ENCODE results near the gene UBXN11. TPM values are rescaled to one million over a fixed set of nuclear protein-coding genes. Genes with fewer than 3 reads are reported as not detected.
A peak's percentile ranks its signal among the peaks of the same experiment; 100 is the strongest.

The UBXN11 gene
- total RNA-seq, 1 donor from 2014 or later = 8.2 TPM

DNA sequence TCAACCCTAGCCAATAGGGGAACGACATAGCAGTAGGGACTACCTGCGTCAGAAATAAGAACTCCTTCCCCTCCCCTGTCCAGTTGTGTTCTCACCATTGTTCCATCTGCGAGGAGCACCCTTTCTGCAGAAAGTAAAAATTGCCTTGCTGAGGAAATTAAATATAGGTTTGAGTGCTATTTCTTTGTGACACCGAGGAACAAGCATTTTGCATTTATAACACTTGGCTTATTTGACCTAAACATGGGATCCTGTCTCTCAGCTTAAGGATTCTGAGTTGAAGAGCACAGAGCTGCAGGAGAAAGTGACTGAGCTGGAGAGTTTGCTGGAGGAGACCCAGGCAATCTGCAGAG is 37.3 kb downstream of the UBXN11 start:
- DNase-seq (ENCODE audit: low spot score) = no peak

DNA sequence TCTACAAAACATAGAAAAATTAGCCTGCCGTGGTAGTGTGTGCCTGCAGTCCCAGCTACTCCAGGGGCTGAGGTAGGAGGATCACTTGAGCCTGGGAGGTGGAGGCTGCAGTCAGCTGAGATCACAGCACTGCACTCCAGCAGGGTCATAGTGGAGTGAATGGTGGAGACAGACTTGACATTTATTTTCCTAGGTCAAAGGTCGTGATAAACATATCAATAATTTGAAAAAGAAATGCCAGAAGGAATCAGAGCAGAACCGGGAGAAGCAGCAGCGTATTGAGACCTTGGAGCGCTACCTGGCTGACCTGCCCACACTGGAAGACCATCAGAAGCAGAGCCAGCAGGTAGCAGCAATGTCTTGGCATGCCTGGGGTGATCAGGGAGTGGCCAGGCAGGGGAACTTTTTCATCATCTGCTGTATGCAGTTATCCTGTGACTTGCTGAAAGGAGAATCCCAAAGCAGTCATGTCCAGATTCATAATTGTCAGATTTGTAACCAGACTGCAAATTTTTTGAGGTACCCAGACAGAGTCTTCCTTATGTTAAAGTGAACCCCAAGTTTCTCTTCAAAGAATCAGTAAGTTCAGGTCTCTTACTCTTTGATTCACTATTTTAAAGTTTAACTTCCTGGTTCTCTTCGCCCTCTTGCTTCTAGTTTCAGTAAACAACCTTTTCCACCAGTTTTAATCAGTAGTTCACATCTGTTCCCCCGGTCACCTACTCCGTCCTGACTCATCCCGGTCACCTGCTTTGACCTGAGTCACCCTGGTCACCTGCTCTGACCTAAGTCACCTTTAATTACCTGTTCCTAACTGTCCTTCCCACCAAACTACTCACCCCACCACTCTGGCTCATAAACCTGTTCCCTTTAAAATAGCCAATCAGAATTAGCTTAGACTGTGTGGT is 37.9 kb downstream of the UBXN11 start:
- no peak for DNase-seq (ENCODE audit: low spot score)

DNA sequence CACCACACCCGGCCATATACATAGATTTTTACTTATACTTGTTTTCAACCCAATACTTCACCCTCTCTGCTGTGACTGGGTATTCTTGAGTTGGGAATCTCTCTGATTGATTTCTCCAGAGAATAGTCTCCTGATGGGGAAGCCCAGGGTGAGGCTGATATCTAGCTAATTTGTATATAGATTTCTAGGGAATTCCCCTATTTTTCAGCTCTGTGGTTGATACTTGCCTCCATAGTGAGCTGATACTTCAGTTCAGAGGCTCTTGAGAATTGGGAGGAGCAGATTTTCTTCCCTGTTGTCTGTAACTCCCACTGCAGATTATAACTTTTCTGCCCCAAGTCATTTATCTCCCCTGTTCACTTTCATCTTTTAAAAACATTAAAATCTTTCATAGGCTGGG is 41.0 kb downstream of the UBXN11 start:
- DNase-seq (ENCODE audit: low spot score) = no peak

DNA sequence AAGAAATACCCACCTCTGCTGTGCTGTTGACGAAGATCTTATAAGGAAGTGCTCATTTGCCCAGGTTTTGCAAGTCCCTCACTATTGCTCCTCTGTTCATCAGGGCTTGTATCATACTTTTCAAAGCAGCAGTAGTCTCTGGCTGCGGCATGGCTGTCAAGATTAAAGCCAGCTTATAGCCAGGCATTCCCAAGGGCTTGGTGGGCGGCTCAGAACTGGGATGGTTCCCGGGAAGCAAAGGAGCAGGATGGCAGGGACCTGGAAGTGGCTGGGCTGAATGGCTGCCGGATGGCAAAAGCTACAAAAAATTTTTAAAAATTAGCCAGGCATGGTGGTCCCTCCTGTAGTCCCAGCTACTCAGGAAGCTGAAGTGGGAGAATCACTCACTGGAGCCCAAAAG is 43.2 kb downstream of the UBXN11 start:
- DNase-seq (ENCODE audit: low spot score) = no peak

DNA sequence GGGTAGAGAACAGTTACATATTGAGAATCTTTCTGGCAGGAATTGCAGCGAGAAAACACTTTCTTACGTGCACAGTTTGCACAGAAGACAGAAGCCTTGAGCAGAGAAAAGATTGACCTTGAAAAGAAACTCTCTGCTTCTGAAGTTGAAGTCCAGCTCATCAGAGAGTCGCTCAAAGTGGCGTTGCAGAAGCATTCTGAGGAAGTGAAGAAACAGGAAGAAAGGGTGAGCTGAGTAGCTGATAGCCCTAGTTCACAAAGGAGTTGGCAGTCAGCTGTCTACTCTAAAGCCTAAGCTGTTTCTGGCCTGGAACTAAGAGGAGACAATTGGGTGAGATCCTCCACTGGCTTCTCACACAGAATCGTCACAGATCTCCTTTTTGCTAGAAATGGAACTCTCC is 46.9 kb downstream of the UBXN11 start:
- no peak for DNase-seq (ENCODE audit: low spot score)

DNA sequence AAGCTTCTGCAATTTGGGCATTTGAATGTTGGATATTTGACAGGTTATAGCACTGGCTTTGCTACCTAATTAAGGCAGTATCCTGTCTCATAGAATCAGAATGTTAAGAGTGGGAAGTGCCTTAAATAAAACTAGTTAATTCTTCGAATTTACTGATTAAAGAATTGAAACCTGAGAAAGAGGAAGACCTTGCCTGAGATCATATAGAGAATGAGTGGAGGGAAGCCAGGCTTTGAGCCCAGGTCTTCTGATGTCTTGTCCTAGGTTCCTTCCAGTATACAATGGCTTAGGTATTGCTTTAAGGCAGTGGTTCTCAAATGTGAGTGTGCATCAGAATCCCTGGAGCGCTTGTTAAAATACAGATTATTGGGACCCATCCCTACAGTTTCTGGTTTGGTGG is 47.4 kb downstream of the UBXN11 start:
- DNase-seq (ENCODE audit: low spot score) = no peak

DNA sequence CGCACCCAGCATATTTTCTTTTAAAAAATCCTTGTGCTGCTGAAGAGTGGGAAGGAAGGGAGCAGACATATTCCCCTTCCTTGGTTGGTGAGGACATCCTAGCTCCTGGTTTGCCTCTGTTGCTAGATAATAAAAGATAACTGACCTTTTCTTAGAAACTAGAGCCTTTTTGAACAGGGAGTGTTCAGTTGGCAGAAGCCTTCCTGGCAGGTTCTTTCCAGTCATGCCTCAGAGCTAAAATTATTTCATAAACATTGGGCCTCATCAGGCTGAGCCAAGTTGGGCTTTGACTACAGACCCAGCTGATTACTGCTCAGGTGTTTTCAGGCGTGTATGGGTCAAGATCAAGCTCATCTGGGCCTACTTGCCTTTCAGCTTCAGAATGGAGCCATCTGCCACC is 49.2 kb downstream of the UBXN11 start:
- DNase-seq (ENCODE audit: low spot score) = no peak

DNA sequence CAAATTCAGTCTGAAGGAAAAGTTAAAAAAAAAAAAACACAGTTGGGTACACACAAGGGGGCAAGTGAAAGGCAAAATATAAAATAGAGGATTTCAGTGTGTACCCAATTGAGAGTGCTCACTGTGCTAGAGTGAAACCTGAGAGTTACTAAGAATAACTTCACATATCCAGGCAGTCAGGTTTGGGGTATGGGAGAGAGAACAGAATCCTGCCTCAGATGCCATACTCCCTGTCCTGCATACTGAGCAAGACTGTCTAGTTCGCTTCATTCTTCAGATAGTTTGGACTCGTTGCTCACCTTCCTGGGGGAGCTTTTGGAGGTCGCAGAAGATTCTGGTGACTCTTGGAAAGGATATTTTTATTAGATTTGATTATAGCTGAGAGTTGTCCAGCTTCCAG is 52.0 kb downstream of the UBXN11 start:
- DNase-seq (ENCODE audit: low spot score) = no peak

DNA sequence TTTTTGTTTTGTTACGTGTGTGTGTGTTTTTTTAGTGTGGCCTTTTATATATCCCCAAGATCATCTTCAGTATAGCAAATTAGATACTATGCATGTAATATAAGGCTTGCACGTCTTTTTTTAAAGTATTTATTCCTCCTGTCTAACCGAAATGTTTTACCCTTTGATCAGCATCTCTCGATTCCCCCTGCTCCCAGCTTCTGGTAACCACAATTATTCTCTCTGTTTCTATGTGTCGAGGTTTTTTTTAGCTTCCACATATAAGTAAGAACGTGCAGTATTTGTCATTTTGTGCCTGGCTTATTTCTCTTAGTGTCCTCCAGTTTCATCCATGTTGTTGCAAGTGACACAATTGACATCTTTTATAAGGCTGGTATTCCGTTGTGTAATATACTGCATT is 53.7 kb downstream of the UBXN11 start:
- no peak for DNase-seq (ENCODE audit: low spot score)

DNA sequence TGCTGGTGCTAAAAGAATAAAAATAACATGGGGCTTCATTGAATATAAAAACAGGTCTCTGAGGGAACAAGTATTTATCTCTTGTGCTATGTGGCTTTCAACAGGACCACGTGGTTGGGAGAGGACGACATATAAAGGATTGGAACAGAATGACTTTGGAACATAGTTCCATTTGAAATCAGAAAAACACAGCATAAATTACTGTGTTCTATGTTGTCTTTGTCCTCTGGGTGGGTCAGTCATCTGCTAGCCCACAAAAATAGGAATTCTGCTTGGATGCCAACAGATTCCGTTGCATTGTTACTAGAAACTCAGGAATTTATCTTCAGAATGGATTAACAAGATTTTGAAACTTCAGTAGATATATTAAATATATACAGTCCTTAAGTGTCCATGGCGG is 66.5 kb downstream of the UBXN11 start:
- no peak for DNase-seq (ENCODE audit: low spot score)

DNA sequence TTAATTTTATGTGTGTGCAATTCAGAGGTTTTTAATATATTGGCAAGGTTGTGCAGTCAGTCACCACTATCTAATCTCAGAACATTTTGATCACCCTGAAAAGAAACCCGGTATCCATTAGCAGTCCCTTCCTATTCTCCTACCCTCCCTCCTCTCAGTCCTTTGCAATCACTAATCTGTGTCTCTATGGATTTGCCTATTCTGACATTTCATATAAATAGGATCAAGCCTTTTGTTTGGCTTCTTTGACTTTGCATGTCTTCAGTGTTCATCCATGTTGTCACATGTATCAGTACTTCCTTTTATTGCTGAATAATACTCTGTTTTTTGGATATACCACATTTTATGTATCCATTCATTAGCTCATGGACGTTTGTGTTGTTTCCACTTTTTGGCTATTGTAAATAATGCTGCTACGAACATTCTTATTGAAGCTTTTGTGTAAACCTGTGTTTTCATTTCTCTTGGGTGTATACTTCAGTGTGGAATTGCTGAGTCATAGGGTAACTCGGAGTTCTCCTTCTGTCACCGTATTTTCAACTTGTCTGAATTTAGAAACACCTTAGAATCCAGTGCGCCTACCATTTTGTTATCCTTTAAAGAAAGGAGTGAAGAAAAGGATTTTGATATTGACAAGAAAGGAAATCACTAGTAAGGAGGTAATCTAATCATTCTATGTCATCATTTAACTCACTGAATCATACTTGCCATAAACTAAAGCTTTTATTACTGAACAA is 69.0 kb downstream of the UBXN11 start:
- DNase-seq (ENCODE audit: low spot score) = no peak

DNA sequence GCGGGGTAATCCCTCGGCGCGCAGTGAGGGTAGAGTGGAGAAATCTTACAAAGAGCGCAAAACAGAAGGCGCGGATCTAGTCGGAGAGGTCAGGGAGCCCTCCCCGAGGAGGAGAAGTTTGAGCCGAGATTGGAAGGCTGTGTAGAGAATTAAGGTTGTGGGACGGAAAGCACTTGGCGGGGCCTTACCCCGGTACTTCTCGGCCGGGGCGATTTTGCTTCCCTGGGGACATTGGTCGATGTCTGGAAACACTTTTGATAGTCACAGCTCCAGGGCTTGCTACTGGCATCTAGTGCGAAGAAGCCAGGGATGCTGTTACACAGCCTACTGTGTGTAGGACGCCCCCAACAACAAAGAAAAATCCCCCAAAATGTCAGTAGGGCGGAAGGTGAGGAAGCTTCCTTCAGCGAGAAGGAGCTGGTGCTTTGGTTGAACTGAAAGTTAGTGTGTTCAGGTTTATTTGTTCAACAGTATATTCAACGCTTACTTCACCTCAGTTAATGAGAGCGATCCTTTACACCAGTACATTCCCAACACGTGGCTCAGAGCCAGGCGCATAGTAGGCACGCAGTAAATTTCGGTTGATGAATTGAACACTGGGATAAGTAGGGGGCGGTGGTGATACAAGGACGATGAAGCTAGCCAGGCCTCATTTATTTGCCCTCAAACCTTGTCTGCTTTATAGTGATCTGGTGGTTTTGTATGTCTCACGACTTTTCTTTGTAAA is 71.6 kb downstream of the UBXN11 start:
- peak; percentile 9 for DNase-seq (ENCODE audit: low spot score)

DNA sequence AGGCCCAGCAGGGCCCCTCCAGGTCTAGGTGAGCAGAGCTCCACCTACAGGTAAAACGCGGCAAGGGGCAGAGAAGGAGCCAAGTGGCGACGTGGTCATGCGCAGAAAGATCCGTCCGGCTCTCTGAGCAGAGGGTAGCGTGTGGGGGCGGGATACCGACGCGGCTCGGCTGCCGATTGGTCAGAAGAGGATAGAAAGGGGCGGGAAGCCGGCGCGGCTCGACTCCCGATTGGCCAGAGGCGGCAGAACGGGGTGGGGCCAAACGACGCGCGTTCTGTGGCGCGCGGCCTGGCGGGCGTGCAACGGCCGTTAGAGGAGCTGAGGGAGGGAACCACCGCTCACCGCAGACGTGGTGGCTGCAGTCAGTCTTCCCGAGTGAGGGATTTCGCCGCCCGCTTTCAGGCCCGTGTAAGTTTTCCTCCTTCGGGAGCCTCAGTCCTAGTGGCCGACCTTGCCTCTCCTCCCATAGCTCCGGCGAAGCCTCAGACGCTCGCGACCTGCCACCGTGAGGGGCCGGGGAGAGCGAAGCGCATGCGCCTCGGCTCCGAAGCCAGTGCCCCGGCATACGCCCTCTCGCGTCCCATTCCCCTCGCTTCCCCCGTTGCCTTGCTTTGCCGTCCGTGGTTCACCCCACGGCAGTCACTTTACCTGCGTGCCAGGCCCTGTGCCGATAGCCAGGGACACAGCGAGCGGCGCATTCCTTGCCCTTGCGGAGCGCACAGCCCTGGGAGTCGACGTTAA is 72.4 kb downstream of the UBXN11 start, which contains the start of gene CEP85:
CEP85 (plus strand) TSS at position 298 of the 741 bp plus-strand sequence. CDS start 5,584 bp downstream, outside the sequence.
- peak; percentile 99 for DNase-seq (ENCODE audit: low spot score)

Other genes with a start within 250 kb of the UBXN11 start
- gene TRIM63, start 239.0 kb downstream of the UBXN11 start, total RNA-seq (ENCODE audit: insufficient read depth, low replicate concordance) = 0.96 TPM
- gene PDIK1L, start 194.8 kb downstream of the UBXN11 start, total RNA-seq (ENCODE audit: insufficient read depth, low replicate concordance) = 14.9 TPM
- 0.72 TPM for gene FAM110D, start 147.6 kb downstream of the UBXN11 start, total RNA-seq (ENCODE audit: insufficient read depth, low replicate concordance)
- not detected for gene C1orf232, start 137.7 kb downstream of the UBXN11 start, total RNA-seq (ENCODE audit: insufficient read depth, low replicate concordance)
- gene ZNF593, start 136.7 kb downstream of the UBXN11 start, total RNA-seq (ENCODE audit: insufficient read depth, low replicate concordance) = not detected
- not detected for gene ZNF593OS, start 134.8 kb downstream of the UBXN11 start, total RNA-seq (ENCODE audit: insufficient read depth, low replicate concordance)
- not detected for gene CNKSR1, start 129.1 kb downstream of the UBXN11 start, total RNA-seq (ENCODE audit: insufficient read depth, low replicate concordance)
- 1.7 TPM for gene CATSPER4, start 116.0 kb downstream of the UBXN11 start, total RNA-seq (ENCODE audit: insufficient read depth, low replicate concordance)
- 1.7 TPM for gene CEP85, start 72.4 kb downstream of the UBXN11 start, total RNA-seq (ENCODE audit: insufficient read depth, low replicate concordance)
- gene SH3BGRL3, start 26.6 kb downstream of the UBXN11 start, total RNA-seq (ENCODE audit: insufficient read depth, low replicate concordance) = 12.5 TPM
- not detected for gene CD52, start 11.3 kb upstream of the UBXN11 start, total RNA-seq (ENCODE audit: insufficient read depth, low replicate concordance)
- gene CRYBG2, start 47.5 kb upstream of the UBXN11 start, total RNA-seq (ENCODE audit: insufficient read depth, low replicate concordance) = 7.0 TPM
- 1.4 TPM for gene ZNF683, start 66.1 kb upstream of the UBXN11 start, total RNA-seq (ENCODE audit: insufficient read depth, low replicate concordance)
- 1.4 TPM for gene LIN28A, start 104.2 kb upstream of the UBXN11 start, total RNA-seq (ENCODE audit: insufficient read depth, low replicate concordance)
- 26.2 TPM for gene DHDDS, start 125.7 kb upstream of the UBXN11 start, total RNA-seq (ENCODE audit: insufficient read depth, low replicate concordance)
- 255 TPM for gene HMGN2, start 165.8 kb upstream of the UBXN11 start, total RNA-seq (ENCODE audit: insufficient read depth, low replicate concordance)
- 11.1 TPM for gene RPS6KA1, start 223.1 kb upstream of the UBXN11 start, total RNA-seq (ENCODE audit: insufficient read depth, low replicate concordance)